Breast epithelium (tissue), 3 donors: ENCODE data around the gene PDZRN3.

ENCODE experiments used
- POLR2A ChIP-seq: fragments of 450-650 bp; IDR thresholded peaks from one replicate; pipeline ENCODE4 v1.6.1; 2016; ENCODE audit warnings: antibody characterized with exemption, mild to moderate bottlenecking, moderate library complexity
- TF ChIP-seq, protein P1 (sequence below), 3 donors: fragments of 450-650 bp; IDR thresholded peaks; one replicate each; pipeline ENCODE4 v1.5.1; 2016 to 2017; ENCODE audit warnings: antibody characterized with exemption in 3 of 3, mild to moderate bottlenecking in 3 of 3, moderate library complexity in 3 of 3

- no peak for TF ChIP-seq POLR2A
- TF ChIP-seq, protein P1, sequence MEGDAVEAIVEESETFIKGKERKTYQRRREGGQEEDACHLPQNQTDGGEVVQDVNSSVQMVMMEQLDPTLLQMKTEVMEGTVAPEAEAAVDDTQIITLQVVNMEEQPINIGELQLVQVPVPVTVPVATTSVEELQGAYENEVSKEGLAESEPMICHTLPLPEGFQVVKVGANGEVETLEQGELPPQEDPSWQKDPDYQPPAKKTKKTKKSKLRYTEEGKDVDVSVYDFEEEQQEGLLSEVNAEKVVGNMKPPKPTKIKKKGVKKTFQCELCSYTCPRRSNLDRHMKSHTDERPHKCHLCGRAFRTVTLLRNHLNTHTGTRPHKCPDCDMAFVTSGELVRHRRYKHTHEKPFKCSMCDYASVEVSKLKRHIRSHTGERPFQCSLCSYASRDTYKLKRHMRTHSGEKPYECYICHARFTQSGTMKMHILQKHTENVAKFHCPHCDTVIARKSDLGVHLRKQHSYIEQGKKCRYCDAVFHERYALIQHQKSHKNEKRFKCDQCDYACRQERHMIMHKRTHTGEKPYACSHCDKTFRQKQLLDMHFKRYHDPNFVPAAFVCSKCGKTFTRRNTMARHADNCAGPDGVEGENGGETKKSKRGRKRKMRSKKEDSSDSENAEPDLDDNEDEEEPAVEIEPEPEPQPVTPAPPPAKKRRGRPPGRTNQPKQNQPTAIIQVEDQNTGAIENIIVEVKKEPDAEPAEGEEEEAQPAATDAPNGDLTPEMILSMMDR (IDR thresholded peaks at IDR 0.05) = no peak
Measured at GRCh38 chr3:73657186-73657585, 32.4 kb upstream of the PDZRN3 start.
